ENCODE results near the gene ANOS1. TPM values are rescaled to one million over a fixed set of nuclear protein-coding genes. Genes with fewer than 3 reads are reported as not detected.
A peak's percentile ranks its signal among the peaks of the same experiment; 100 is the strongest.

The ANOS1 gene
- total and polyA plus RNA-seq, 3 donors from 2014 or later, result 12.3 to 37.2 (median 29.4) TPM

DNA sequence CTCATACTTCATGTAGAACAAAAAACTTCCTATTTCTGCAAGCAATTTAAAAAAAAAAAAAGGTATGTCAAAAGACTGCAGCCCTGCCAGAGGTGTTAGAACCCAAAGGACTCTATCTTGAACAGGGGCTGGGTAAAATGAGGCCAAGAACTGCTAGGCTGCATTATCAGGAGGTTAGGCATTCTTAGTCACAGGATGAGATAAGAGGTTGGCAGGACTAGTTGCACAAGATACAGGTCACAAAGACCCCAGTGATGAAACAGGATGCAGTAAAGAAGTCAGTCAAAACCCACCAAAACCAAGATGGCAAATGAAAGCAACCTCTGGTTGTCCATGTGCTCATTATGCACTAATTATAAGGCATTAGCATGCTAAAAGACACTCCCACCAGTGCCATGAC is 104.1 kb downstream of the ANOS1 start:
- TF ChIP-seq CTCF (IDR thresholded peaks at IDR 0.05) (no peak), POLR2A (IDR thresholded peaks at IDR 0.05) (no peak)
- Histone ChIP-seq H3K4me3 (no peak overlapping the region), H3K9me3 (no peaks in the 10 kb centered on the region), H3K36me3 (ENCODE audit: low read depth, missing control alignments) (no peaks in the 10 kb centered on the region), H3K27me3 (no peaks in the 10 kb centered on the region), H3K4me1 (no peaks in the 10 kb centered on the region), H3K27ac (no peak overlapping the region)
- DNase-seq, result no peak
- intact Hi-C loops (cut with DNase I; ENCODE audit: low total_unique reads), result no loop called here

DNA sequence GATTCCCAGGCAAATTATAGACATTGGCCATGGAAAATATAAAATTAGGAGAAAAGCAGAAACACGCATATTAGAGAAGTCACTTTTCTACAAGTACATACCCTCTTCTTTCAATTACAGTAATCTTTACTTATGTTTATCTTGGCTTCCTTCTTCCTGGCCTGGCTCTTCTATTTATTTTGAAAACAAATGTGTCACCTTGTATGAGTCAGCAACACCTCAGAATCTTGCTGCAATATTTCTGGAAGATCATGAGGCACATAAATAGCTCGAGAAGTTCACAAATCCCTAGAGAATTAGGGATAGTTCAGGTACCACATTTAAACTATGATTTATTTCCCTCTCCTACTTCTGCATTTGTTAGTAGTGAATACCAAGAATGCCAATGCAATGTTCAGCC is 124.6 kb downstream of the ANOS1 start:
- 59 to 60% methylated on average over 2 of the region's 2 CpGs for WGBS, 2 donors
- Histone ChIP-seq H3K9me3 (no peaks in the 10 kb centered on the region), H3K4me3 (no peak overlapping the region), H3K4me1 (no peaks in the 10 kb centered on the region), H3K27ac (no peak overlapping the region), H3K36me3 (ENCODE audit: low read depth, missing control alignments) (no peaks in the 10 kb centered on the region), H3K27me3 (no peaks in the 10 kb centered on the region)
- no peak for DNase-seq
- no peak for TF ChIP-seq POLR2A (IDR thresholded peaks at IDR 0.05)
- no peak for TF ChIP-seq CTCF (IDR thresholded peaks at IDR 0.05)
- intact Hi-C loops (cut with DNase I; ENCODE audit: low total_unique reads), result no loop called here

DNA sequence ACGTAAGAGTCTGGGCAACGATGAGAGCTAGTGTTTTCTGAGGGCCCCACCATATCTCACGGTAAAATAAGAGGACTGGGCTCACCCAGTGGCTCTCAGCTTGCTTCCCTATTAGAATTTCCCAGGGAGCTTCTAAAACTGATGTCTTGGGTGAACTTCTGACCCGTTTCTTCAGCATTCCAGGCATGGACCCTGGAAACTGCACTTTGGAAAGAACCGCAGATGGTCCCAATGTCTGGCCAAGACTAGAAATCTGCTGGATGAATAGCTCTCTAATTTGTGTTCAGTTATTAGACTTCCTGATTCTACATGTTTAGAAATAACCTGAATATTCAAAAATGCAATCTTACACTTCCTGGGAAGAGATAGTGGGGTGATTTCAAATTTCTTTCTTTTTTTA is 127.8 kb downstream of the ANOS1 start:
- WGBS, 2 donors, result 90 to 91% methylated on average over 3 to 5 of the region's 5 CpGs
- TF ChIP-seq CTCF (IDR thresholded peaks at IDR 0.05) (no peak), POLR2A (IDR thresholded peaks at IDR 0.05) (no peak)
- H3K9me3 ChIP-seq, result no peaks in the 10 kb centered on the region
- no peak overlapping the region for H3K4me3 ChIP-seq
- no peaks in the 10 kb centered on the region for H3K36me3 ChIP-seq (ENCODE audit: low read depth, missing control alignments)
- H3K27me3 ChIP-seq, result no peaks in the 10 kb centered on the region
- DNase-seq, result no peak
- H3K4me1 ChIP-seq, result no peaks in the 10 kb centered on the region
- no peak overlapping the region for H3K27ac ChIP-seq
- intact Hi-C loops (cut with DNase I; ENCODE audit: low total_unique reads), result no loop called here

DNA sequence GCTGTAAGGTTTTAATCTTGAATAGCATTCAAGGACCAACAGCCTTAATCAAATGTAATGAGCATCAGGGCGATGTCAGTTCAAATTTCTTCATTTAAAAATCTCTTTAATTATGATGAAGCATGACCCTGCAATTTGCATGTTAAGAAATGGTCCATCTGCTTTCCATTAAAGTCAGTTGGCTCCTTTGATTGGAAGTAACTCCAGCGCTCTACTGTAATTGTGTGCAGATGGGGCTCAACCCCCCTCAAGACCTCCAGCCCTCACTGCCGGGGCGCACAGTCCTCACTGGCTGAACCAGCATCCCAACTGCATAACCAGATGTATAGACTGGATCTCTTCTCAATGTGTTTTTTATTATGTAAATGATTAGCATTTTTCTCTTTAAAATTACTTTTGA is 140.4 kb downstream of the ANOS1 start:
- no peaks in the 10 kb centered on the region for H3K36me3 ChIP-seq (ENCODE audit: low read depth, missing control alignments)
- no peak overlapping the region for H3K4me3 ChIP-seq
- no peak overlapping the region for H3K27ac ChIP-seq
- no peak for TF ChIP-seq CTCF (IDR thresholded peaks at IDR 0.05)
- TF ChIP-seq POLR2A (IDR thresholded peaks at IDR 0.05), result no peak
- H3K27me3 ChIP-seq, result no peaks in the 10 kb centered on the region
- 92% methylated on average over 4 of the region's 4 CpGs for WGBS, 2 donors
- no peaks in the 10 kb centered on the region for H3K4me1 ChIP-seq
- DNase-seq, result no peak
- H3K9me3 ChIP-seq, result no peaks in the 10 kb centered on the region
- intact Hi-C loops (cut with DNase I; ENCODE audit: low total_unique reads), result no loop called here

GRCh38 chrX:8586953-8587352 is 145.0 kb downstream of the ANOS1 start:
- DNase-seq, result peak; percentile 16
- TF ChIP-seq POLR2A (IDR thresholded peaks at IDR 0.05) (no peak), CTCF (IDR thresholded peaks at IDR 0.05) (no peak)
- Histone ChIP-seq H3K27ac (no peak overlapping the region), H3K9me3 (no peaks in the 10 kb centered on the region), H3K4me1 (no peaks in the 10 kb centered on the region), H3K4me3 (no peak overlapping the region), H3K36me3 (ENCODE audit: low read depth, missing control alignments) (no peaks in the 10 kb centered on the region), H3K27me3 (no peaks in the 10 kb centered on the region)
- intact Hi-C loops (cut with DNase I; ENCODE audit: low total_unique reads), result no loop called here
